ENCODE measurements around the gene SLC1A7.

GRCh38 chr1:53048960-53049573, 93.4 kb downstream of the SLC1A7 start:
- TF ChIP-seq CTCF (IDR thresholded peaks at IDR 0.05; ENCODE audit: low read depth, low read length) (no peak), POLR2A (IDR thresholded peaks at IDR 0.05; ENCODE audit: extremely low read depth, insufficient read length) (no peak), MAX (IDR thresholded peaks at IDR 0.05; ENCODE audit: low read depth, low read length) (no peak), MYC (IDR thresholded peaks at IDR 0.05; ENCODE audit: low read depth, low read length) (no peak)

All from NB4 (cell line).